ENCODE results near the gene SLC7A6. TPM values are rescaled to one million over a fixed set of nuclear protein-coding genes. Genes with fewer than 3 reads are reported as not detected.

Gene SLC7A6
- total RNA-seq, 1 experiment from 2014 or later, result 267 TPM

DNA sequence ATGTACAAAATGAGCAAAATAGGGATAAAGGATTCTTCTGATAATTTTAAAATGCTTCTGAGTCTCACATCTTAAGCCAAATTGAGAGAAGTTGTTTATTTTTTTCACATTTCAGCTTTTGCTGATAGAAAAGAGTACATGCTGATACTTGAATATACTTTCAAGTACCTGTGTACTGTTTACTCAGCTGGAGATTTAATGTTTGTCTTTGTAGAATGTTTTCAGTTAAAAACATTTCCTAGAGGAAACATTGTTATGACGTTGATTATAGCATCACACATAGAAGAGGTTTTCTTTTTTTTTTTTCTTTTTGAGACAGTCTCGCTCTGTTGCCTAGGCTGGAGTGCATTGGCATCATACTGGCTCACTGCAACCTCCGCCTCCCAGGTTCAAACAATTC is 48.1 kb upstream of the SLC7A6 start:
- ChIA-PET POLR2A (no interaction called here), CTCF (no interaction called here)
- Histone ChIP-seq H3K9me3 (no peaks in the 10 kb centered on the region), H3K4me1 (no peaks in the 10 kb centered on the region), H3K27me3 (replicated peaks; ENCODE audit: control insufficient read depth, insufficient read depth, low read length) (no peaks in the 10 kb centered on the region), H3K36me3 (ENCODE audit: control insufficient read depth, insufficient read depth, low read length) (no peaks in the 10 kb centered on the region), H3K4me3 (ENCODE audit: low read depth, low read length) (no peak overlapping the region)
- Mint-ChIP-seq H3K27ac (ENCODE audit: unreplicated experiment) (no peak overlapping the region), H3K9me3 (ENCODE audit: unreplicated experiment) (no peaks in the 10 kb centered on the region), H3K4me1 (ENCODE audit: low read depth, unreplicated experiment) (no peaks in the 10 kb centered on the region), H3K4me3 (ENCODE audit: unreplicated experiment) (no peak overlapping the region), H3K27me3 (ENCODE audit: insufficient read depth, unreplicated experiment) (no peaks in the 10 kb centered on the region), H3K36me3 (ENCODE audit: insufficient read depth, unreplicated experiment) (peaks cover 22% of the 10 kb centered on the region)
- intact Hi-C loops (cut with micrococcal nuclease; ENCODE audit: unreplicated experiment), result no loop called here
- TF ChIP-seq, protein P1, sequence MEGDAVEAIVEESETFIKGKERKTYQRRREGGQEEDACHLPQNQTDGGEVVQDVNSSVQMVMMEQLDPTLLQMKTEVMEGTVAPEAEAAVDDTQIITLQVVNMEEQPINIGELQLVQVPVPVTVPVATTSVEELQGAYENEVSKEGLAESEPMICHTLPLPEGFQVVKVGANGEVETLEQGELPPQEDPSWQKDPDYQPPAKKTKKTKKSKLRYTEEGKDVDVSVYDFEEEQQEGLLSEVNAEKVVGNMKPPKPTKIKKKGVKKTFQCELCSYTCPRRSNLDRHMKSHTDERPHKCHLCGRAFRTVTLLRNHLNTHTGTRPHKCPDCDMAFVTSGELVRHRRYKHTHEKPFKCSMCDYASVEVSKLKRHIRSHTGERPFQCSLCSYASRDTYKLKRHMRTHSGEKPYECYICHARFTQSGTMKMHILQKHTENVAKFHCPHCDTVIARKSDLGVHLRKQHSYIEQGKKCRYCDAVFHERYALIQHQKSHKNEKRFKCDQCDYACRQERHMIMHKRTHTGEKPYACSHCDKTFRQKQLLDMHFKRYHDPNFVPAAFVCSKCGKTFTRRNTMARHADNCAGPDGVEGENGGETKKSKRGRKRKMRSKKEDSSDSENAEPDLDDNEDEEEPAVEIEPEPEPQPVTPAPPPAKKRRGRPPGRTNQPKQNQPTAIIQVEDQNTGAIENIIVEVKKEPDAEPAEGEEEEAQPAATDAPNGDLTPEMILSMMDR (IDR thresholded peaks at IDR 0.05; ENCODE audit: insufficient read depth in 1 of 2, low read depth in 1 of 2, low read length in 1 of 2, severe bottlenecking in 1 of 2, unreplicated experiment in 1 of 2), result no peak
- BruUV-seq (replicated peaks), result no TSS peak
- no peak for DNase-seq

DNA sequence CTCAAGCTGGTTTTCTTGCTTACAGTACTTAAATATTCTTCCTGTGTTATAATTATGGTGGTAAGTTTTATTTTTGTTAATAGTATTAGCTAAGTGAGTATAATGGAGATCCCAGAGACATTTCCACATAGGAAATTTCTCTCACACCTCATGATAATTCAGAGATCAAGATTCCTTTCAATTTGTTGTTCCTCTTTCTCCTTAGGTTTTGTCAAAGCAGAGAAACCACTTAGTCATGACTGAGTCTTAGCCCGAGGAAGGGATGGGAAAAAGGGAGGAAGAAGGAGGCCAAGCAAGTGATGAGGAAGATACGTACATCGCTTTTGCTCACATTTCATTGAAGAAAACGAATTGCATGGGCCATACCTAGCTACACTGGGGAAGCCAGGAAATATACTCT is 46.8 kb upstream of the SLC7A6 start:
- no peaks in the 10 kb centered on the region for H3K4me1 ChIP-seq
- no peaks in the 10 kb centered on the region for H3K36me3 ChIP-seq (ENCODE audit: control insufficient read depth, insufficient read depth, low read length)
- no peak for DNase-seq
- H3K4me3 ChIP-seq (ENCODE audit: low read depth, low read length), result no peak overlapping the region
- H3K9me3 ChIP-seq, result no peaks in the 10 kb centered on the region
- H3K27me3 ChIP-seq (replicated peaks; ENCODE audit: control insufficient read depth, insufficient read depth, low read length), result no peaks in the 10 kb centered on the region
- POLR2A ChIA-PET, result interaction anchor here (0.6 kb wide), 2 partner anchors 16 to 52 kb away, joined by 4 to 7 read pairs; no protein-coding TSS in a partner anchor
- no peaks in the 10 kb centered on the region for H3K9me3 Mint-ChIP-seq (ENCODE audit: unreplicated experiment)
- H3K4me3 Mint-ChIP-seq (ENCODE audit: unreplicated experiment), result no peak overlapping the region
- H3K36me3 Mint-ChIP-seq (ENCODE audit: insufficient read depth, unreplicated experiment), result peaks cover 21% of the 10 kb centered on the region
- no peak overlapping the region for H3K27ac Mint-ChIP-seq (ENCODE audit: unreplicated experiment)
- no peaks in the 10 kb centered on the region for H3K4me1 Mint-ChIP-seq (ENCODE audit: low read depth, unreplicated experiment)
- TF ChIP-seq, protein P1 (IDR thresholded peaks at IDR 0.05; ENCODE audit: insufficient read depth in 1 of 2, low read depth in 1 of 2, low read length in 1 of 2, severe bottlenecking in 1 of 2, unreplicated experiment in 1 of 2), result no peak
- H3K27me3 Mint-ChIP-seq (ENCODE audit: insufficient read depth, unreplicated experiment), result no peaks in the 10 kb centered on the region
- CTCF ChIA-PET, result interaction anchor here (0.6 to 0.7 kb wide), 2 partner anchors 11 to 73 kb away, joined by 5 to 8 read pairs; no protein-coding TSS in a partner anchor
- intact Hi-C loops (cut with micrococcal nuclease; ENCODE audit: unreplicated experiment), result no loop called here
- BruUV-seq (replicated peaks), result no TSS peak

DNA sequence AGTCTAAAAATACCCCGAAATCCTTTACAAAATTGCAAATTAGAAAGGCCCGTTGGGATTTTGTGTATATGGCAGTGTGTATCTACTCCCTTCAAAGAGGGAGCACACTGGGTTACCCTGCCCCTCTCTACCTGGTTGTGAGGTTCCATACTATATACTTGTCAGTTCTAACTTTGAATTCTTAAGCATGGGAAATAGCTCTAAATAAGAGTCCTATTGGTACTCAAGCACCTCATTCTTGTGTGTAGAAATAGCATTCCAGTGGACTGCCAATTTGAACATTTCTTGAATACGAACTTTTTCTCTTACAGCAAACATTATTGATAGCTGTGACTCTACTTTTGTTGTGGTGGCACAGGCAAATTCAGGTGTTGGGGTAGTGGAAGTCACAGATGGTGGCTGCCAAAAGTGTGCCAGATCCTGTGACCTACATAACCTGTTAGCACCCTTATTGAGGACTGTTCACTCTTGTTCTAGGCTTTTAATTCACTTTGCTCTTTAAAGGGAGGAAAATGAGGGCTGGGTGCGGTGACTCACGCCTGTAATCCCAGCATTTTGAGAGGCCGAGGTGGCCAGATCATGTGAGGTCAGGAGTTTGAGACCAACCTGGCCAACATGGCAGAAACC is 44.5 kb upstream of the SLC7A6 start:
- intact Hi-C loops (cut with micrococcal nuclease; ENCODE audit: unreplicated experiment), result no loop called here
- no peaks in the 10 kb centered on the region for H3K9me3 ChIP-seq
- no peaks in the 10 kb centered on the region for H3K4me1 Mint-ChIP-seq (ENCODE audit: low read depth, unreplicated experiment)
- BruUV-seq (replicated peaks), result no TSS peak
- no peaks in the 10 kb centered on the region for H3K27me3 ChIP-seq (replicated peaks; ENCODE audit: control insufficient read depth, insufficient read depth, low read length)
- TF ChIP-seq, protein P1 (IDR thresholded peaks at IDR 0.05; ENCODE audit: insufficient read depth in 1 of 2, low read depth in 1 of 2, low read length in 1 of 2, severe bottlenecking in 1 of 2, unreplicated experiment in 1 of 2), result no peak
- no peaks in the 10 kb centered on the region for H3K9me3 Mint-ChIP-seq (ENCODE audit: unreplicated experiment)
- POLR2A ChIA-PET, result no interaction called here
- H3K4me3 Mint-ChIP-seq (ENCODE audit: unreplicated experiment), result no peak overlapping the region
- H3K27me3 Mint-ChIP-seq (ENCODE audit: insufficient read depth, unreplicated experiment), result no peaks in the 10 kb centered on the region
- no peaks in the 10 kb centered on the region for H3K4me1 ChIP-seq
- CTCF ChIA-PET, result no interaction called here
- H3K36me3 ChIP-seq (ENCODE audit: control insufficient read depth, insufficient read depth, low read length), result no peaks in the 10 kb centered on the region
- H3K4me3 ChIP-seq (ENCODE audit: low read depth, low read length), result no peak overlapping the region
- no peak overlapping the region for H3K27ac Mint-ChIP-seq (ENCODE audit: unreplicated experiment)
- H3K36me3 Mint-ChIP-seq (ENCODE audit: insufficient read depth, unreplicated experiment), result peaks cover 21% of the 10 kb centered on the region
- DNase-seq, result no peak
